HUES6 (cell line): ENCODE data around the gene RPH3AL.
"Not testable (repeated sequence)": the region's sequence is repeated elsewhere in the genome, so short reads cannot be mapped to it uniquely, and the experiment has no call there.

Experiments used
- H3K27ac ChIP-seq: 2 replicates; pipeline ENCODE4 v1.7.0; 2013; ENCODE audit warnings: low read depth, mild to moderate bottlenecking, low read length, inconsistent platforms
- H3K27me3 ChIP-seq: 2 replicates; pipeline ENCODE4 v1.6.1; 2013; ENCODE audit warnings: low read length; ENCODE audit not compliant: control insufficient read depth, insufficient read depth
- H3K36me3 ChIP-seq: 2 replicates; pipeline ENCODE4 v1.6.1; 2013; ENCODE audit warnings: low read length; ENCODE audit not compliant: control insufficient read depth, insufficient read depth
- H3K4me1 ChIP-seq: 2 replicates; pipeline ENCODE4 v1.6.1; 2013; ENCODE audit warnings: low read length; ENCODE audit not compliant: control insufficient read depth, insufficient read depth
- H3K4me3 ChIP-seq: 2 replicates; pipeline ENCODE4 v1.5.1; 2013; ENCODE audit warnings: low read depth, low read length
- H3K9ac ChIP-seq: one replicate; pipeline ENCODE4 v1.6.1; 2013; ENCODE audit warnings: mild to moderate bottlenecking, low read length
- H3K9me3 ChIP-seq: 2 replicates; pipeline ENCODE4 v1.6.1; 2013; ENCODE audit warnings: low read depth, low read length; ENCODE audit not compliant: control insufficient read depth, insufficient read depth

RPH3AL gene

DNA sequence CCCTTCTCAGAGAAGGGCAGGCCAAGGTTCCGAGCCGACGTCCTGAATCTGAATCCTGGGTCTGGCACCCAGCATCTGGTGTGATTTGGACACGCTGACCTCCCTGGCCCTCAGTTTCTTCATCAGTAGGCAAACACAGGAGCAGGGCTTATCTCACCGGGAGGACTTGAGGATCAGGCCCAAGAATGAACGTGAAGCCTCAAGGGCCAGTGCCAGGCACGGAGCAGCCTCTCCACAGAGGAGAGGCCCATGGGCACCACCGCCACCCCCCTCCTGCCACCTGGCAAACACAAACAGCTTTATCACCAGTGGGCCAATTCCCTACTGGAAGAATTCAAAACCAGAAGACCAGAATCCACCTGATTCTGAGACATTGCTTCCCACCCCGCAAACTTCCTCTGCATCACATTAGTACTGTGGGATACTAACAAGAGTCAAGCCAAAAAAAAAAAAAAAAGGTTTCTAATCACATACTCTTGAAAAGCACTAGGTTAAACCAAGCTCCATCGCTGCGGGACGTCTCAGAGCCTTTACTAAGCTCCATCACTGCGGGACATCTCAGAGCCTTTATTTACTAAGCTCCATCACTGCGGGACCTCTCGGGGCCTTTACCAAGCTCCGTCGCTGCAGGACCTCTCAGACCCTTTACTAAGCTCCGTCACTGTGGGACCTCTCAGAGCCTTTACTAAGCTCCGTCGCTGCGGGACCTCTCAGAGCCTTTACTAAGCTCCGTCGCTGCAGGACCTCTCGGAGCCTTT is 103.2 kb downstream of the RPH3AL start:
- H3K27me3 ChIP-seq: peaks cover 4% of the 10 kb centered on the region
- no peak overlapping the region for H3K4me3 ChIP-seq
- no peak overlapping the region for H3K9ac ChIP-seq
- no peaks in the 10 kb centered on the region for H3K4me1 ChIP-seq
- H3K36me3 ChIP-seq: no peaks in the 10 kb centered on the region
- no peak overlapping the region for H3K27ac ChIP-seq
- no peaks in the 10 kb centered on the region for H3K9me3 ChIP-seq

GRCh38 chr17:248337-249235 is 104.0 kb downstream of the RPH3AL start:
- no peaks in the 10 kb centered on the region for H3K4me1 ChIP-seq
- H3K9me3 ChIP-seq: no peaks in the 10 kb centered on the region
- no peak overlapping the region for H3K9ac ChIP-seq
- H3K27ac ChIP-seq: no peak overlapping the region
- no peaks in the 10 kb centered on the region for H3K36me3 ChIP-seq
- H3K27me3 ChIP-seq: peaks cover 4% of the 10 kb centered on the region
- H3K4me3 ChIP-seq: no peak overlapping the region

- Histone ChIP-seq H3K36me3 (no peaks in the 10 kb centered on the region), H3K9ac (no peak overlapping the region), H3K9me3 (no peaks in the 10 kb centered on the region), H3K27me3 (peaks cover 4% of the 10 kb centered on the region), H3K4me1 (no peaks in the 10 kb centered on the region), H3K27ac (no peak overlapping the region), H3K4me3 (no peak overlapping the region)
Measured at GRCh38 chr17:247767-248166, 104.8 kb downstream of the RPH3AL start.

GRCh38 chr17:246851-247421 is 105.7 kb downstream of the RPH3AL start:
- no peak overlapping the region for H3K4me3 ChIP-seq

DNA sequence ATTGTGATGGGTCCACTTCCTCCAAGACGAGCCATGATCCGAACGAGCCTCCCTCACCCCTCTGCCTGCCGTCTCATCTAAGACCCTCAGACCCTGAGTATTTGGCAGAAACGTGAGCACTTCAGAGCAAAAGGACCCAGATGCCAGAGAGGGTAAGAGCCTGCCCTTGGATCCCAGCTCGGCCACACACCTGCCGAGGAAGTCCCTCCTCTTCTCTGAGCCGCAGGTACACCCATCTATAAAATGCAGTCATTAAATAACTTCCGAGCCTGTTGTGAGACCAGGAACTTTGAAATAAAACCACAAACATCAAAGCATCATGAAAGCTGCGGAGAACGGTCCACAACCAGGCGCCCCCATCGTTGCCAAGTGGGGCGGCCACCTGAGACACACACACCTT is 106.4 kb downstream of the RPH3AL start:
- Histone ChIP-seq H3K9ac (no peak overlapping the region), H3K4me3 (no peak overlapping the region), H3K4me1 (no peaks in the 10 kb centered on the region), H3K9me3 (no peaks in the 10 kb centered on the region), H3K36me3 (no peaks in the 10 kb centered on the region), H3K27ac (no peak overlapping the region), H3K27me3 (peaks cover 4% of the 10 kb centered on the region)

More at GRCh38 chr17:246851-247421, 105.7 kb downstream of the RPH3AL start:
- Histone ChIP-seq H3K27ac (no peak overlapping the region), H3K36me3 (no peaks in the 10 kb centered on the region), H3K27me3 (peaks cover 4% of the 10 kb centered on the region), H3K9ac (no peak overlapping the region), H3K4me1 (no peaks in the 10 kb centered on the region), H3K9me3 (no peaks in the 10 kb centered on the region)

- H3K4me3 ChIP-seq: no peak overlapping the region
- peaks cover 4% of the 10 kb centered on the region for H3K27me3 ChIP-seq
- no peaks in the 10 kb centered on the region for H3K36me3 ChIP-seq
- no peaks in the 10 kb centered on the region for H3K9me3 ChIP-seq
- H3K9ac ChIP-seq: no peak overlapping the region
- no peaks in the 10 kb centered on the region for H3K4me1 ChIP-seq
- H3K27ac ChIP-seq: no peak overlapping the region
Measured at GRCh38 chr17:245611-246010, 107.0 kb downstream of the RPH3AL start.

- Histone ChIP-seq H3K27me3 (peaks cover 4% of the 10 kb centered on the region), H3K9me3 (no peaks in the 10 kb centered on the region), H3K27ac (no peak overlapping the region), H3K36me3 (no peaks in the 10 kb centered on the region), H3K9ac (no peak overlapping the region), H3K4me3 (no peak overlapping the region), H3K4me1 (no peaks in the 10 kb centered on the region)
Measured at GRCh38 chr17:245020-245419, 107.6 kb downstream of the RPH3AL start.

GRCh38 chr17:243924-244323 is 108.7 kb downstream of the RPH3AL start:
- H3K36me3 ChIP-seq, H3K27ac ChIP-seq, H3K4me3 ChIP-seq, H3K4me1 ChIP-seq, H3K9me3 ChIP-seq, H3K9ac ChIP-seq, H3K27me3 ChIP-seq: not testable (repeated sequence)

GRCh38 chr17:238964-239259 is 113.7 kb downstream of the RPH3AL start:
- no peaks in the 10 kb centered on the region for H3K36me3 ChIP-seq
- peaks cover 8% of the 10 kb centered on the region for H3K4me1 ChIP-seq
- H3K9me3 ChIP-seq: no peaks in the 10 kb centered on the region
- no peaks in the 10 kb centered on the region; the same call in 1 of the 2 replicates for H3K27me3 ChIP-seq
- no peak overlapping the region for H3K27ac ChIP-seq
- no peak overlapping the region for H3K4me3 ChIP-seq
- no peak overlapping the region for H3K9ac ChIP-seq

GRCh38 chr17:238071-238963 is 114.3 kb downstream of the RPH3AL start:
- Histone ChIP-seq H3K4me3 (no peak overlapping the region), H3K4me1 (peaks cover 8% of the 10 kb centered on the region), H3K27me3 (no peaks in the 10 kb centered on the region; the same call in 1 of the 2 replicates), H3K9ac (no peak overlapping the region), H3K27ac (no peak overlapping the region), H3K36me3 (no peaks in the 10 kb centered on the region), H3K9me3 (no peaks in the 10 kb centered on the region)
